ENCODE data around the gene NPTX2. TPM values are rescaled to one million over a fixed set of nuclear protein-coding genes. Genes with fewer than 3 reads are reported as not detected.

NPTX2 gene
- total and polyA plus RNA-seq, 2 of the 8 experiments (the other 6 are each of a cell fraction or from before 2014, with no cell fraction given) = 18.4 to 19.2 TPM

GRCh38 chr7:98619450-98620321, 2.6 kb downstream of the NPTX2 start:
- H3K56ac ChIP-seq (replicated peaks; ENCODE audit: insufficient read length, low read depth, low read length) = no peak overlapping the region
- H3K79me2 ChIP-seq (ENCODE audit: control insufficient read depth in 1 of 2, insufficient read depth in 2 of 2, low read length in 2 of 2) = no peaks in the 10 kb centered on the region
- no peak overlapping the region for H3K18ac ChIP-seq (ENCODE audit: extremely low read depth, low read length)
- H3K9ac ChIP-seq (replicated peaks in 1 of 4; ENCODE audit: extremely low read depth in 1 of 4, low read depth in 3 of 4, low read length in 3 of 4) = no peak overlapping the region
- no peak for FAIRE-seq
- no peak overlapping the region for H2BK12ac ChIP-seq (ENCODE audit: low read depth, low read length)
- H3K9me3 ChIP-seq (ENCODE audit: insufficient read depth in 2 of 2, low read depth in 1 of 2, low read length in 1 of 2) = no peaks in the 10 kb centered on the region
- H3K36me3 ChIP-seq (ENCODE audit: control insufficient read depth in 2 of 4, insufficient read depth in 4 of 4, low read length in 3 of 4) = no peaks in the 10 kb centered on the region
- no peak overlapping the region for H2AFZ ChIP-seq (ENCODE audit: low read length)
- H3K4me2 ChIP-seq (ENCODE audit: insufficient read depth in 1 of 2, low read depth in 2 of 2, low read length in 2 of 2) = peak overlapping the region; percentile 35 to 76; a peak in 3 of 4 replicates
- no peak overlapping the region for H4K91ac ChIP-seq (replicated peaks; ENCODE audit: insufficient read length, low read length)
- ChIA-PET POLR2A (ENCODE audit: partially characterized antibody) (interaction anchor here (0.9 to 1.8 kb wide), 5 partner anchors 9 to 333 kb away, joined by 3 to 5 read pairs (median 3); partner anchors contain the start of gene BAIAP2L1), CTCF (ENCODE audit: partially characterized antibody) (interaction anchor here (0.6 to 4.6 kb wide), 12 partner anchors 9 to 253 kb away, joined by 3 to 22 read pairs (median 3); no protein-coding TSS in a partner anchor)
- no peak overlapping the region for H3K27ac ChIP-seq (ENCODE audit: low read depth, low read length)
- peaks cover 0 to 8% (median 3%) of the 10 kb centered on the region in 4 experiments for H3K4me1 ChIP-seq (replicated peaks in 1 of 4; ENCODE audit: control insufficient read depth in 3 of 4, insufficient read depth in 4 of 4, low read length in 3 of 4)
- H3K27me3 ChIP-seq (replicated peaks in 1 of 4; ENCODE audit: control insufficient read depth in 3 of 4, extremely low read depth in 1 of 4, insufficient read depth in 3 of 4, low read length in 3 of 4) = peaks cover 12 to 52% (median 40%) of the 10 kb centered on the region in 4 experiments
- H2BK5ac ChIP-seq (ENCODE audit: low read depth, low read length) = no peak overlapping the region
- TF ChIP-seq RAD21 (IDR thresholded peaks at IDR 0.05 in 1 of 2, conservative IDR thresholded peaks at IDR 0.05 in 1 of 2; ENCODE audit: low read depth in 2 of 2, low read length in 2 of 2) = peak; percentile 17 to 33; a peak in 2 of 4 replicates
- TF ChIP-seq CEBPB (IDR thresholded peaks at IDR 0.05; ENCODE audit: low read depth, low read length) = peak; percentile 76
- TF ChIP-seq CTCF (IDR thresholded peaks at IDR 0.05; ENCODE audit: control extremely low read depth in 1 of 3, insufficient read depth in 1 of 3, low read depth in 1 of 3, low read length in 3 of 3) = peak in 2 of 3 experiments; percentile 6 to 15; a peak in 1 of 4 replicates
- TF ChIP-seq NRF1 (IDR thresholded peaks at IDR 0.05; ENCODE audit: low read depth, low read length) = no peak
- TF ChIP-seq SUZ12 (IDR thresholded peaks at IDR 0.05; ENCODE audit: low read length) = peak; percentile 37; the same call in 1 of the 2 replicates
- H4K8ac ChIP-seq (ENCODE audit: extremely low read depth, insufficient read depth, low read length) = no peak overlapping the region; the same call in 1 of the 2 replicates
- no peak overlapping the region; the same call in 1 of the 2 replicates for H2BK15ac ChIP-seq (ENCODE audit: low read length)
- no peak overlapping the region for H3K23ac ChIP-seq (ENCODE audit: insufficient read length)
- no peak for DNase-seq (ENCODE audit: low read depth in 1 of 2, low spot score in 2 of 2)
- no peak overlapping the region for H3K14ac ChIP-seq (ENCODE audit: insufficient read length)
- H2BK20ac ChIP-seq (ENCODE audit: low read length) = no peak overlapping the region
- H3K4me3 ChIP-seq (ENCODE audit: extremely low read depth in 1 of 4, insufficient read depth in 2 of 4, low read depth in 3 of 4, low read length in 4 of 4) = peak overlapping the region in 1 of 4 experiments; percentile 46; a peak in 1 of 8 replicates
- 52% methylated on average over 27 of the region's 27 CpGs; no CpG with 5 or more reads in 1 of the 2 experiments for WGBS, 2 experiments (ENCODE audit: extremely low coverage in 1 of 2, insufficient coverage in 1 of 2, insufficient read length in 1 of 2, insufficient replicate concordance in 2 of 2, low coverage in 1 of 2, low lambda C conversion rate in 2 of 2, missing lambda C conversion rate in 1 of 2)
- no peak overlapping the region for H2BK120ac ChIP-seq (replicated peaks; ENCODE audit: low read depth, low read length)
- H2AK5ac ChIP-seq (ENCODE audit: low read depth, low read length) = no peak overlapping the region
- H4K20me1 ChIP-seq (replicated peaks in 1 of 2; ENCODE audit: control insufficient read depth in 1 of 2, insufficient read depth in 2 of 2, low read length in 2 of 2) = peaks cover 0 to 21% of the 10 kb centered on the region in 2 experiments
- no peak overlapping the region for H4K5ac ChIP-seq (ENCODE audit: insufficient read length, low read depth, low read length)
- no peaks in the 10 kb centered on the region for H3K79me1 ChIP-seq (ENCODE audit: low read depth, low read length)
- peaks cover 18% of the 10 kb centered on the region; the same call in 1 of the 2 replicates for H3K23me2 ChIP-seq (ENCODE audit: low read depth, low read length)
- H3K4ac ChIP-seq (replicated peaks; ENCODE audit: insufficient read length, low read depth, low read length) = no peak overlapping the region
